RWPE2 (cell line): Measurements from ENCODE around the gene COA8.
A peak's percentile ranks its signal among the peaks of the same experiment; 100 is the strongest.

ENCODE experiments used
- ATAC-seq: fragments of 200-7000 bp; cut with Tn5 transposase; 3 replicates; pipeline ENCODE4 v1.9.1; 2021; ENCODE audit warnings: low read depth
- DNase-seq: peaks from one replicate; pipeline ENCODE4 v3.0.0-alpha.2; 2020; ENCODE audit warnings: low spot score
- H3K27ac ChIP-seq: fragments of 450-650 bp; 2 replicates; pipeline ENCODE4 v1.5.1; 2017; ENCODE audit warnings: mild to moderate bottlenecking; ENCODE audit not compliant: poor library complexity, severe bottlenecking
- H3K27me3 ChIP-seq: fragments of 250-450 bp; sonication (Bioruptor Pico); 2 replicates; pipeline ENCODE4 v1.5.1; 2021; ENCODE audit warnings: mild to moderate bottlenecking, moderate library complexity; ENCODE audit not compliant: insufficient read depth, poor library complexity, severe bottlenecking
- H3K36me3 ChIP-seq: fragments of 250-450 bp; sonication (Bioruptor Pico); 2 replicates; pipeline ENCODE4 v1.5.1; 2020; ENCODE audit warnings: low read depth, mild to moderate bottlenecking, moderate library complexity
- H3K4me1 ChIP-seq: fragments of 250-450 bp; sonication (Bioruptor Pico); 2 replicates; pipeline ENCODE4 v1.5.1; 2021; ENCODE audit warnings: mild to moderate bottlenecking, moderate library complexity; ENCODE audit not compliant: insufficient read depth, poor library complexity, severe bottlenecking
- H3K4me3 ChIP-seq: fragments of 250-450 bp; sonication (Bioruptor Pico); 2 replicates; pipeline ENCODE4 v1.5.1; 2021; ENCODE audit warnings: mild to moderate bottlenecking, moderate library complexity; ENCODE audit not compliant: severe bottlenecking
- H3K9me3 ChIP-seq: fragments of 250-450 bp; sonication (Bioruptor Pico); 2 replicates; pipeline ENCODE4 v1.5.1; 2021; ENCODE audit warnings: mild to moderate bottlenecking, moderate library complexity; ENCODE audit not compliant: severe bottlenecking
- TF ChIP-seq, protein P1 (sequence below): fragments of 450-650 bp; IDR thresholded peaks from one replicate; pipeline ENCODE4 v1.5.1; 2017; ENCODE audit warnings: mild to moderate bottlenecking, moderate library complexity; ENCODE audit not compliant: poor library complexity, severe bottlenecking

The COA8 gene

GRCh38 chr14:103541709-103542604 is 20.8 kb upstream of the COA8 start:
- no peak for ATAC-seq
- no peak overlapping the region for H3K4me3 ChIP-seq
- DNase-seq = no peak
- TF ChIP-seq, protein P1, sequence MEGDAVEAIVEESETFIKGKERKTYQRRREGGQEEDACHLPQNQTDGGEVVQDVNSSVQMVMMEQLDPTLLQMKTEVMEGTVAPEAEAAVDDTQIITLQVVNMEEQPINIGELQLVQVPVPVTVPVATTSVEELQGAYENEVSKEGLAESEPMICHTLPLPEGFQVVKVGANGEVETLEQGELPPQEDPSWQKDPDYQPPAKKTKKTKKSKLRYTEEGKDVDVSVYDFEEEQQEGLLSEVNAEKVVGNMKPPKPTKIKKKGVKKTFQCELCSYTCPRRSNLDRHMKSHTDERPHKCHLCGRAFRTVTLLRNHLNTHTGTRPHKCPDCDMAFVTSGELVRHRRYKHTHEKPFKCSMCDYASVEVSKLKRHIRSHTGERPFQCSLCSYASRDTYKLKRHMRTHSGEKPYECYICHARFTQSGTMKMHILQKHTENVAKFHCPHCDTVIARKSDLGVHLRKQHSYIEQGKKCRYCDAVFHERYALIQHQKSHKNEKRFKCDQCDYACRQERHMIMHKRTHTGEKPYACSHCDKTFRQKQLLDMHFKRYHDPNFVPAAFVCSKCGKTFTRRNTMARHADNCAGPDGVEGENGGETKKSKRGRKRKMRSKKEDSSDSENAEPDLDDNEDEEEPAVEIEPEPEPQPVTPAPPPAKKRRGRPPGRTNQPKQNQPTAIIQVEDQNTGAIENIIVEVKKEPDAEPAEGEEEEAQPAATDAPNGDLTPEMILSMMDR = no peak
- no peaks in the 10 kb centered on the region for H3K27me3 ChIP-seq
- peaks cover 29% of the 10 kb centered on the region for H3K4me1 ChIP-seq
- H3K36me3 ChIP-seq = no peaks in the 10 kb centered on the region
- no peaks in the 10 kb centered on the region for H3K9me3 ChIP-seq
- peak overlapping the region; percentile 94 for H3K27ac ChIP-seq

- DNase-seq = no peak
- H3K4me3 ChIP-seq = no peak overlapping the region
- peak overlapping the region; percentile 94 for H3K27ac ChIP-seq
- no peaks in the 10 kb centered on the region for H3K27me3 ChIP-seq
- H3K9me3 ChIP-seq = no peaks in the 10 kb centered on the region
- no peak for ATAC-seq
- TF ChIP-seq, protein P1 = no peak
- no peaks in the 10 kb centered on the region for H3K36me3 ChIP-seq
- H3K4me1 ChIP-seq = peaks cover 29% of the 10 kb centered on the region
Measured at GRCh38 chr14:103542605-103543088, 20.1 kb upstream of the COA8 start.

DNA sequence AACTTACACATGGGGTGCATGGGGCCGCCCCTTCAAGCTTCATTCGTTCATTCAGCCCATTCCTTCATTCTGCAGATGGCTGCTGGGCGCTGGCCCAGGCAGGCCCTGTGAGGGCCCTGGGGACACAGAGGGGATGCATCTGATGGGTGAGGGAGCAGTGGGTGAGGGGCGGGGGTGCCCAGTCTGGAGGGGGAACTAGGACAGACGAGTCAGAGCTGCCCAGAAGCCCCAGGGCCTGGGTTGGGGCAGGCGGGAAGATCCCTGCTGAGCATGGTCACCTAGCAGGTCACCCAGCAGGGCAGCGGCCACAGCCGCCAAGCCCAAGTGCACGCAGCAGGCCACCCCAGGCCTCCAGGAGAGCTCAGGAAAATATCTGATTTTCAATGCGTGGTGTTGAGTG is 19.6 kb upstream of the COA8 start:
- no peak overlapping the region for H3K4me3 ChIP-seq
- H3K27me3 ChIP-seq = no peaks in the 10 kb centered on the region
- H3K9me3 ChIP-seq = no peaks in the 10 kb centered on the region
- no peak for ATAC-seq
- H3K4me1 ChIP-seq = peaks cover 29% of the 10 kb centered on the region
- no peaks in the 10 kb centered on the region for H3K36me3 ChIP-seq
- TF ChIP-seq, protein P1 = no peak
- no peak for DNase-seq
- H3K27ac ChIP-seq = no peak overlapping the region

DNA sequence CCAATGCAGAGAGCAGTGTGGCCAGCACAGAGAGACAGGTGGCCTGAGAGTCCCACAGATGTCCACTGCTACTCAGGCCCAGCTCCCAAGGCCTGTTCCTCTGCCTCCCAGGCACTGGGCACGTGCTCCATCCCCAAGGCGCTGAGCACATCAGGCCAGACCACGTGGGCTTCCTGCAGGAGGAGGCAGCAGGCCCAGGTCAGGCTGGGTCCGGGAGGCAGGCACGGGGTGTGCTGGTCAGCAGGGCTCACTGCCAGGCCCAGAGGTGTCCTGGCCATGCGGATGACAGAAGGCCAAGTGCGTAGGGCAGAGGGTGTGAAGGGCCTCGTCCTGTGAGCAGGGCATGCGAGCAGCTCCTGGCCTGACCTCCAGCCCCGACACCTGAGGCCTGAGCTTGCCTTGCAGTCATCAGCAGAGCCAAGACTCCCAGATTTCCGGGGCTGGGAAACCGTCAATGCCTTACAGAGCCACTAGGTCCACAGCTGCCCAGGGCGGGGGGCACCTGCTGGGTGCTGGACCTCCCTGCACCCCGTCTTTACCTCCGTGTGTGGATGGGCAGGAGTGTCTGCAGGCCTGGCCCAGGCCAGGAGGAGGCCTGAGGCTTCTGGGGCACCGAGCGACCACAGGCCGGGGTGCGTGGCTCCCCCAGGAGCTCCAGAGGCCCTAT is 18.9 kb upstream of the COA8 start:
- no peaks in the 10 kb centered on the region for H3K9me3 ChIP-seq
- ATAC-seq (no peak), DNase-seq (no peak)
- no peak overlapping the region for H3K4me3 ChIP-seq
- H3K36me3 ChIP-seq = no peaks in the 10 kb centered on the region
- no peak overlapping the region for H3K27ac ChIP-seq
- TF ChIP-seq, protein P1 = no peak
- no peaks in the 10 kb centered on the region for H3K27me3 ChIP-seq
- peaks cover 29% of the 10 kb centered on the region for H3K4me1 ChIP-seq
